NCI-H146 (cell line): ENCODE results near the gene MARCHF3.
"Not testable (repeated sequence)": the region's sequence is repeated elsewhere in the genome, so short reads cannot be mapped to it uniquely, and the experiment has no call there.

Source experiments
- DNase-seq: peaks from one replicate; lab custom pipeline; 2025; lab: John Stamatoyannopoulos, UW

Gene MARCHF3, protein sequence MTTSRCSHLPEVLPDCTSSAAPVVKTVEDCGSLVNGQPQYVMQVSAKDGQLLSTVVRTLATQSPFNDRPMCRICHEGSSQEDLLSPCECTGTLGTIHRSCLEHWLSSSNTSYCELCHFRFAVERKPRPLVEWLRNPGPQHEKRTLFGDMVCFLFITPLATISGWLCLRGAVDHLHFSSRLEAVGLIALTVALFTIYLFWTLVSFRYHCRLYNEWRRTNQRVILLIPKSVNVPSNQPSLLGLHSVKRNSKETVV

DNA sequence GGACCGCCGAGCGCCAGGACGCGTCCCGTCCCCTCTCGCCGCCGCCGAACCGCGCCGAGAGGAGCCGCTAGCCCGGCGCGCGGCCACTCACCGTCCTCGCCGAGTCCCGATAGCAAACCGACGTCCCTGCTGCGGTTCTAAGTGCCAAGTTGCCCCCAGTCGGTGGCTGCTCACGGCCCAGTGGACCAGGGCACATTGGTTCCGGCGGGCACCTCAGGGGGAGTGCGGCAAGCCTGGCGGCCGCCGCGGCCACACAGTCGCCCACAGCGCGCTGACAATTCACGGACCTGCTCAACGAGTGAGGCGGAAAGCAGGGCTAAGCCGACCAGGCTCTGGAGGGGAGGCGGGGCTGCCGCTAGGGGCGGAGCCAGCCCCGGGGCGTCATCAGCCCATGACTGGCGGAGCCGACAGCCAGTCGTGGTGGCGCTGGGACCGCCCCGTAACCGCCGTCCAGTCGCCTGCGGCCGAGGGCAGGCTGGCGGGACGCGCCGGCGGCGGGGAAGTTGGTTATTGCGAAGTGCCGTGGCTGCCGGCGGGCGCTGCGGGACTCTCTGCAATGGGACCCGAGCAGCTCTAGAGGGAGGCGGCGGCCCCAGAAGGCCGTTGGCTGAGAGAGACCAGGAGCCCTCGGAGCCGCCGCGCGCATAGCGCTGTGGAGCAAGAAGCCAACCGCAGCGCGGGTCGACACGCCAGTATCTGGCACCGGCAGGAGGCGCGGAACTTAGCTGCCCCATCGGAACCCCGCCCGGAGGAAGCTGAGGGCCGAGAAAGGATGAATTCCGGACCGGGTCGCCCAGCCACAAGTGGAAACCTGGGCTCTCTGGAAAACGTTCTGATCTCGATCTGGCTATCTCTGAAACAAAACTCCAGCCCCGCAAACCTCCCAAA lies at the start of gene MARCHF3:
Gene MARCHF3, minus strand, starts transcription at position 300 of the 888 bp plus-strand sequence. CDS start 112,387 bp downstream, outside the sequence.
- peak; percentile 82 for DNase-seq

DNA sequence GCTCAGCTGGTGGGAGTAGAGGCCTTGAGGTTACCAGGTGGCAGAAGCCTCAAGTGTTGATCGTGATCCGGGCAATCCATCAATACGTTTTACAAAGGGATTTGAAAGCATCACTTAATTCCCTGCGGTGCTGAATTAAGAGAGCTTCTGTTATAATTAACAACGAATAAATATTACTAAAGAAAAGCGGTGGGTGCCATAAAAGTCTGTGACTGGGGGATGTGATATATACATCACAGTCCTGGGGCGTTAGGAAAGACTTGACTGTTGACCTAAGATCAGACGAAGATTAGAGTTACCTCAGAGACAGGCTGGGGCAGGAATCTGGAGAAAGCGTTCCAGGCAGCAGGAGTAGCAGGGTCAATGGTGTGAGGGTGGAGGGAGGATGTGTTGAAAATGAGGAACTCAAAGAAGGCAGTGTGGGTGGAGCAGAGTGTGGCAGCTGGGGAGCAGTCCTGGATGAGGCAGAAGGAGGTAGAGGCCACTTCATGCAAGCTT lies 49.7 kb upstream of the MARCHF3 start:
- DNase-seq, result peak; percentile 67

DNA sequence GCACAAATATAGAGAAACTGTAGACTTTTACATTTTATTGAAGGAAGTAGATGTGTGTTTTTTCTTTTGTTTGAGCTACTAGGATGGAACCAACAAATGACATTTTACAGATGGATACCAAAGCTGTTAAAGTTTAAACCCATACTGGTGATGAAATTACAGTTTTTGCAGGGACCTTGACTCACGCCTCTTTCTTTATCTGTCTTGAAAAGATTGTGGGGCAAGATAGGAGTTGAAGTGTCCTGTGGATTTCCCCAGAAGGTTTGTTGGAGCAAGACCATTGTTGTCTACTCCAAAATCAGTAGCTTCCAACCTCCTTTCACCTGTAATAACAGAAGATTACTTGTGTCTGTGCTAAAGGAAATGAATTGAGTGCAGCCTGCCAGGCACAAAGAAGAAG lies 47.0 kb upstream of the MARCHF3 start:
- DNase-seq, result no peak

DNA sequence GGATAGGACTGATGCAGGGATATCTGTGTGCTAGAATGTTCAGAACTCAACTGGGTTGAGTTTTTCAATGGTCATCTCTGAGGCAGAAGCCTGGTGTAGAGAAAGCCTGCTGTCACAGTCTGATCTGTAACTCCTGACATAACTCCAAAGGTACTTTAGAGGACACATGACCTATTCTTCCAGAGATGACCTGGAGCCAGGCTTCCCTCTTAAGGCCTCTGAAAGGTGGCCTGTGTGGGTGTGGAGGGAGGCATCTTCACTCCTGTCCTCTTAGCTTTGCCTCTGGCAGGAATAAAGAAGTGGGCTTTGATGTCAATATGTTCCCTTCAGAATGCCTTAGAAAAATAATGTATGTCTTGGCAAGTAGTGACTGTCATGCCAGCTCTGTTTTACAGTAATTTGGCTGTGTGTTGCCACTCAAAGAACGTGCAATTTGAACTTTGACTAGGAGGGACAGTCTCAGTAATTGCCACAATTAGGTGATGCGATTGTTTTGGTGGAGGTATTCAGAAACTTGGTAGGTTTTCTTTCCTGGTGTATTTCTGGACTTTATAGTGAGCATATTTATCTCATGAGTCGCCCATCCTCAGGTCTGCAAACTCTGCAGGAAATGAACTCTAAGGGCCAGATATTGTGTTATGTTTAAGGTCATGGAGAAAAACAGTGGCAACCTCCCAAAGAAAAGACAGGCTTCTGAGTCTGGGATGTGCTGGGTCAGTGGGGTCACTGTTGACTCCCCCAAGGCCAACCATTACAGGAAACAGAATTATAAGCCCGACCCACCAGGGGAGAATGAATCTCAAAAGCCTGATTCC lies 46.2 kb upstream of the MARCHF3 start:
- no peak for DNase-seq

DNA sequence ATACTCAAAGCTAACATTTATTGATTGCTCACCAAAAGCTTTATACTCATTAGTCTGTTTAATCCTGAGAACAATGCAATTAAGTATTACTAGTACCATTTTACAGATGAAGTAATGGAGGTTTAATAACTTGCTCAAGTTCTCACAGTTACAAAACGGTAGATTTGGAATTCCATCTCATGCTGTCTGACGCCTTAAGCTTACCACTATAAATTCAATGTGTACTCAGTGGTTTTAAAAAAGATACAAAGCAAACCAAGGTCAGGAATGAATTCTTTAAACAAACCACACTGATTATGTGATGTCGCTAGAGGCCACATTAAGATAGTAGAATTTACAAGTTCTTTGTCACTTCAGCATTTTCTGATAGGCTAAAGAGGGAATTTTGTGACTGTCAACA lies 44.1 kb upstream of the MARCHF3 start:
- no peak for DNase-seq

DNA sequence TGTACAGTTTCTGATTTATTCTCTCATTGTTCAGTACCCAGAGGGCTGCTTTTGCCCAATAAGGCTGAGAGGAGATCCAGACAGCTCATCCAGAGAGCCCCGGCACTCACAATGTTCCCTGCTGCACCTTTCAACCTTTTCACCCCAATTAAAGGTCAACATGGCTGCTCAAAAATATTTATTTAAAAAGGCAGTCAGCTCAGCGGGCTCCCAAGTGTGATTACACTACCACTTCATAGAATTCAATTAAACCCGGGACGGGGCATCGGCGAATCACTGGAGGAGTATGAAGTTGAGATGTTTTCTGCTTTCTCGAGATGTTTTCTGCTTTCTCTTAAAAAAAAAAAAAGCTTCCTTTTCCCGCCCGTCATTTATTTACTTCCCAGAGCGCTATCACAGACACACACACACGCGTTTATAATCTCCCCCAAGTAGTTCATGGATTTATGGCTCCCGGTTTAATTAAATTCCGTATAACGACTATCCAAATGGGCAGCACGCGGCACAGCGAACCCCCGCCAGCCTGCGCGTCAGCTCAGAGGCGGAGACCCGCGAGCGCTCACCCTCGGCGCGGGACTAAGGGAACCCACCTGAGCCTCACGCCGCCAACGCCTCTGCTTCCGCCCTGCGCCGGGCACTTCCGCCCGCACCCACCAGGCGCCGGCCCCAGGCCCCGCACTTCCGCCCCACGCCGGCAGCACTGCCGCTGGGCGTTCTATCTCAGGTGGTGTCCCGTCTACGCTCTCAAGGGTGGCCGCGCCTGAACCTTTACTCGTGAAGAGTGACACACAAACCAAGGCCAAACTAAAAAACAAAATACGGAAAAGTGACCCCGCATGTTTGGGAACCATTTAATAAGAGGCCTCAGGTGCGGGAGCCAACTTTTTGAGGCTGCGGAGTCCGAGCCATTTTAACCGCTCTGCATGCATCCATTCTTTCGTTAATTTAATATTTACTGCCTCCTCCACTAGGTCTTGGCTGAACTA lies 42.8 kb upstream of the MARCHF3 start, which contains the start of gene C5orf63:
Gene C5orf63, minus strand, starts transcription at position 642 of the 986 bp plus-strand sequence. CDS start 14,507 bp downstream, outside the sequence.
- peak; percentile 28 for DNase-seq

DNA sequence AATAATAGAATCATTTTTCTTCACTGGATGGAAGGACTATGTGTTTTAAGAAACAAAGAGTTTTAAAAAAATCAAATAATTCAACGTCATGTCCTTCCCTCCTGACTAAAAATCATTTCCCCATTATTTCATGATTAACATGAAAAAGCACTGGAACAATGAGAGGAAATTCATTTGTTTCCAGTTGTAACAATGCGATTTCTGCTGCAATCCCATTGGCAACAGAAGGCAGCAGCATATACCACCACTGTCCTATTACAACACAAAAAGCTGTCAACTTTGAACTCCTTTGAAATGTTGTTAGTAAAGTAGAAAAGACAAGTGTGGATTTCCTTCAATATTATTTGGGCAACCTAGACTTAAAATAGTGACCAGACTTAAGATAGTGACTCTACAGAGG lies 39.9 kb upstream of the MARCHF3 start:
- no peak for DNase-seq

DNA sequence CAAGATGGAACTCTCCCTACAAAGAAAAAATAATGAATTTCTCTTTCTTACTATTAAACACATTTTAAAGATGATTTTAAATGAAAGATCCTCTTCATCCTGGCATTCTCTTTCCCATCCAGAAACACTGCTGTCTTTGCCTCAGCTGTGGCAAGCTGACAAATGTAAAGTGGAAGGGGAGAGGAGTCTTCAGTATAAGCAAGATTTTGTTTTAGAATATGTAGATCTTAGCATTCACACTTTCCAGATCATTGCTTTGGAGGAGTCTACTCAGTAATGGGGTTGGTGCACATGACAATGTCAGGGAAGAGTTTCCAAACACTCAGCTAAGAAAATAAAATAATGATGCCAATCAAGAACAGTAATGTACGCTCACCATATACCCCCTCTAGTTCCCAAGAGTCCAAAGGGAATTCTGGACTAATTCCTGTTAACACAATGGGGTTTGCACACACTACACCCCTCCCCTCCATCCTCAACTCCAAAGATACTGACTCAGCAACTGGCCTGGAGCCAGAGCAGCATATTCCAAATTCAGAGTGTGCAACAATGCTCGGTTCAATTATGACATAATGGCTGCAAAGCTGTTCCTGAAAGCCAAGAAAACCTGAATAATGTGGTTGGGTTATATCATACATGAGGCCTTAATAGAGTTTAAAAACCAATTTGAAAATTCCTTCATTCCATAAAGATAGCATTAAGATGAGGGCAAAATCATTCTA lies 38.3 kb upstream of the MARCHF3 start:
- DNase-seq, result no peak

DNA sequence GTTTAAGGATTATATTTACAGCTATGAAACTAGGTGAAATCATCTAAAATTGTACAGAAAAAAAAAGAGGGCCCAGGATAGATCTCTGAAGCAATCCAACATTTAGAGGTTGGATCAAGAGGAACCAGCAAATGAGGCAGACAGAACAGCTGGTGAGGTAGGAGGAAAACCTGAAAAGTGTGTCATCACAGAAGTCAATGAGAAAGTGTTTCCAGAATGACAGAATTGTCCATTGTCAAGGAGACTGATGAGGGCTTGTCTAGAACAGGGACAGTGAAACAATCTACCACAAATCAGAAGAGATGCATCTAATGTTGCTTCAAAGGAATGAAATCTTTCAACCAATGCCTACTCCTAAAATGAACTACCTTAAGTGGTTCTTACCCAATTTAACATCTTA lies 36.4 kb upstream of the MARCHF3 start:
- no peak for DNase-seq

DNA sequence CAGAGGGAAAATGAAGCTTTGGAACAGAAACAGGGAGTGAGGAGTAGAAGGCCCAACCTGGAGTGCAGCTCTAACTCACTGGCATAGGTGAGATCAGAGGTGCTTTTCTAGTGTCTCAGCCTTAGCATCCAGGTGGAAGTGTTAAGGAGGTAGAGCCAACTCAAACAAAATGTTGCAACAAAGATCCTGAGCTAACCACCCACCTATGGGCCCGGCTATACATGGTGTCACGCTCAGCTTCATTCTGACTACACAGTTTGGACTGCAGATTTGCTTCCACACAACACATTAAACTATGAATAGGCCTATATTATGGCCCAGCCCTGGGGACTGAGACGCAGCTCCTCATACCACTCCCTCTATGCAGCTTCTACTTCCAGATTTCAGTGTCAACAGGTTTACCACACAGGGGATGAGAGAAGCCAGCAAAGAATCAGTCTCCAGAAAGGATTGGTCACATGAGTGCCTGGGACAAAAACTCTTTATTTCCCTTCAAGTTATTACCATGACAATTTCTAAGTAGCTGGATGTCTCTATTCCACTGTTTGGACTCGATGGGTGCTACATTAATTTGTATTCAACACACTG lies 34.0 kb upstream of the MARCHF3 start:
- no peak for DNase-seq

DNA sequence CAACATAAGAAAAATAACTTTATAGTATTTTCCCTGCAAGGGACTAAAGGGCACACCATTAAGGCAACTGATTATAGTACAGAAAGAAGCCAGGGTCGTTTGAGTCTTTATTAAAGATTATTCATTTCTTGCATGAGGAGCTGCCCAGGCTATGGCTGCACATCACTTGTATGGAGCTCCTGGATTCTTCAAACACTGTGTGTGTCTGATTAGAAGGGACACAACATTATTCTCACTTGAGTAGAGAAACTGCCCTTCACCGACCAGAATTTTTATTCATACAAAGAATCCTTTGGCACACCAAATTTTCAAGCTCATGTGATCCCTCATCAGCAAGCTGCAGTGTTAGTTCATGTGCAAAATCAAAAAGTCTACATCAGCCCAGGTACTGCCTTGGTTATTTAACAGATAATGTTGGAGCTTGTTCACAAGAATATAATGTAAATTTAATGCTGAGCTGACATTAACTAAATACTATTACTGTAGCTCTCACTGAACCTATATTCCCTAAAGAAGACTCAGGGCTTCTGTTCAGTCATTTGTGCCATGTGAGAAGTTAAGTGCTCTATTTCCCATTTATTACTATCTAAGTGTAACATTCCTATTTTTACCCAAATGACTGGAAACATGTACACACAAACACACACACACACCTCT lies 33.0 kb upstream of the MARCHF3 start:
- DNase-seq, result no peak

DNA sequence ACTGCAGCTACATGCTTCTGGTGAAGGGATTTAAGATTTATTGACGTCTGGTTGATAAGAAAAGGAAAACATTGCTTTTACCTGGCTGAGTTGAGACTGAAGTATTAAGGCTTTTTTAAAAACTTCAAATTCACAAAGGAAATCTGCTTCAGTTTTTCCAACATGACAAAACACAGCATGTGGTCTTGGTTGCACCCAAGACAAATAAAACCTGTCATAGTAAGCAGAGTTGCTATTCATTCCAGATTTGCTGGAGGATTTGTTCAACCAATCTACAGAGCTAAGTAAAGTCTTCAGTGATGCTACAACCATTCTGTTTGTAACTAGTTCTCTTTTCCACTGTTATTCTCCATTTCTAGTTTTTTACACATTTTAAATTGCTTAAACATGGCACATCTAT lies 31.6 kb upstream of the MARCHF3 start:
- no peak for DNase-seq

DNA sequence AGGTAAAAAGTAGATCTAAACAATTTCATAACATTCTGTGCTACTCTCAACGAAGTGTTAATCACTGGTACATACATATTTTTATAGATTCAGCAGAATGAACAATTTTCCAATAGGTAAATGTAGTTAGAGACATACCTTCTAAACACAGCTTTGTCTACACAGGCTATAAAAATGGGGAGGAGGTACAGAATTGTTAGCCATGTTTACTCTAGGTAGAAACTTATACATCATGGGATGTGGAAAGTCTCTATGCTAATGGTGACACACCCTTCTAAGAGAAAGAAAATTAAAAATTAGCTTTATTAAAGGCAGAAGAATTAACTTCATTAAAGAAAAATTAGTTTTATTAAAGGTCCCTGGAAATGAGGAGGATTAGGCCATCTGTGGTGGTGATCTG lies 31.2 kb upstream of the MARCHF3 start:
- DNase-seq, result no peak

DNA sequence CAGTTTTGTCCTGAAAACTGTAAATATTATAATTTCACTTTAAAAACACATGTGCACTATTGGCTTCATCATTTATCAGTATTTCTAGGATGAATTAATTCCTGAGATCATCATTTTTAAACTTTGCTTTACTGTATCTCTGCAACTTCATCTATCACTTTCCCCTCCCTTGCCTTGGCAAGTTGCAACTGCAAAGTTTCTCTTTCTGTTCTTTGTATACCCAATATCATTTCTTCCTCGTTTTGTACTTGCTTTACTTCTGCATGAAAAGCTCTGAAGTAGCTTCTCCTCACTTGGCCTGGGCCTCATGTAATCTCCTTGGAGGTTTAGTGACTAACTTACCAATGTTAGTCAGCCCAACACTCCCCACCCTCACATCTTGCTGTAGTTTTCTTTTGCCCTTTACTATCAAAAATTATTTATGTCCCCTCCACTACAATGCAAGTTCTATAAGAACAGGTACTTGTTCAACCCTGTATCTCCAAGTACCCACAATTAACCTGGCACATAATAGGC lies 30.2 kb upstream of the MARCHF3 start:
- DNase-seq, result no peak

DNA sequence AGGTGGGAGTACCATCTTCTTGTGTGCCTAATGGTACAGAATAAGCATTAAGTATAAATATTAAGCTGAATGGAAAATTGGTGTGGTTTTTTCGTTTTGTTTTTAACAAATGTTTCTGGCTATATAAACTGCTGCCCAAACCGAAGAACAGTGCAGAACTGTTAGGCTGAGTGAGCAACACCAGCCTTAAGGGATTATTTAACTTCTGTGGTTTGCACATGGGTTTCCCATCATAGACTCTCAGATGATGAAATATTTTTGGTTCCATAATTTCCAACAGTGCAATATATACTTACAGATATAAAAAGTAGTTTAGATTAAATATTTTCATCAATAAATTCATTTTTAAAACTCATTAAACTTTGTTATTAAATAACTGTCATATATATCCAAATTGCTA lies 26.5 kb upstream of the MARCHF3 start:
- no peak for DNase-seq

DNA sequence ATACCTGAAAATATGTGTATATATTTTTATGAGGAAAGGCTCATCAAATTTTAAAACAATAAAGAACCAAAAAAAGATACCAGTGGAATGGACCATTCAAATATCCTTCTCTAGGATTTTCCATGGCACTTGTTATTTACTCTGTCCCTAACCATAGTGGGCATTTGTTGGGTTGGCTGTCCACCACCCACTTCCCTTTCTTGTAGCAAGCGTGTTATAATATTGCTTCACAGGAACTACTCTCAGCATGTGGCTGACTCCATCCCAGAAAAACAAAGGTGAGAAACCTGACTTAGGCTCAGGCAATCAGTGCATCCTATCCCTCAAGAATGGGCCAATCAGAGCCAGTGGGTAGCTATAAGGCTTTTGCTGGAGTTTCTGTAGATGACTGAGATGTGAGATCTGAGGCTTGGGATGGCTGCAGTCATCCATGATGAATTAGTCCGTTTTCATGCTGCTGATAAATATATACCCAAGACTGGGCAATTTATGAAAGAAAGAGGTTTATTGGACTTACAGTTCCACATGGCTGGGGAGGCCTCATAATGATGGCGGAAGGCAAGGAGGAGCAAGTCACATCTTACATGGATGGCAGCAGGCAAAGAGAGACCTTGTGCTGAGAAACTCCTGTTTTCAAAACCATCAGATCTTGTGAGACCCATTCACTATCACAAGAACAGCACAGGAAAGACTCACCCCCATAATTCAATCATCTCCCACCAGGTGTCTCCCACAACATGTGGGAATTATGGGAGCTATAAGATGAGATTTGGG lies 25.7 kb upstream of the MARCHF3 start:
- DNase-seq, result no peak

DNA sequence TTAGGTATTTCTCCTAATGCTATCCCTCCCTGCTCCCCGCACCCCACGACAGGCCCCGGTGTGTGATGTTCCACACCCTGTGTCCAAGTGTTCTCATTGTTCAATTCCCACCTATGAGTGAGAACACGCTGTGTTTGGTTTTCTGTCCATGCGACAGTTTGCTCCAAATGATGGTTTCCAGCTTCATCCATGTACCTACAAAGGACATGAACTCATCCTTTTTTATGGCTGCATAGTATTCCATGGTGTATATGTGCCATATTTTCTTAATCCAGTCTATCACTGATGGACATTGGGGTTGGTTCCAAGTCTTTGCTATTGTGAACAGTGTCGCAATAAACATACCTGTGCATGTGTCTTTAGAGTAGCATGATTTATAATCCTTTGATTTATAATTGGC lies 23.2 kb upstream of the MARCHF3 start:
- not testable (repeated sequence) for DNase-seq

DNA sequence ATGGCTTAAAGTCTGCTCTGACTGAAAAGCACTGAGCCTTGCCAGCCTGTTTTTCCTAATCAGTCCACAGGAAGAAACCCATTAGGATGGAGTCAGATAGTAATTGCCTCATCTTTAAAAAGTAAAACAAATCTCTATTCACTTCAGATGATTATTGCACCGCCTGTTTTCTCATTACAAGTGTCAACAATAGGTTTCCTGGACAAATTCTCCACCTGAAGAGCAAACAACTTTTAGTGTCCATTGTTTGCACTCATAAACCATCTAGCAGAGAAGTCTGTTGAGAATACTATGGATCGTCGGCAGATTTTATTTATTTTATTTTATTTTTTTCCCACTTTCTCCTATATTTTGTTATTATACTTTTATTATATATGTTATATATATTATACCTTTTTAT lies 22.7 kb upstream of the MARCHF3 start:
- DNase-seq, result peak; percentile 10
